Gastroesophageal sphincter (tissue), 3 donors: Measurements from ENCODE around the gene TMEM203.

ENCODE experiments used
- EP300 ChIP-seq: sonication (generic); formaldehyde crosslinking; IDR thresholded peaks from one replicate; pipeline ENCODE4 v1.6.1; 2017; ENCODE audit warnings: antibody characterized with exemption, mild to moderate bottlenecking
- POLR2A ChIP-seq, 2 donors: fragments of 450-650 bp; IDR thresholded peaks; one replicate each; pipeline ENCODE4 v1.6.1; 2017; ENCODE audit warnings: antibody characterized with exemption in 2 of 2, mild to moderate bottlenecking in 2 of 2, moderate library complexity in 1 of 2
- POLR2AphosphoS5 ChIP-seq: sonication (generic); formaldehyde crosslinking; IDR thresholded peaks from one replicate; pipeline ENCODE4 v1.6.1; 2017; ENCODE audit warnings: antibody characterized with exemption
- TF ChIP-seq, protein P1 (sequence below), 4 experiments: fragments of 200-600 bp in 2 of 4; fragments of 450-650 bp in 2 of 4; sonication (generic) in 1 of 4; IDR thresholded peaks; one replicate each; pipeline ENCODE4 v1.5.1; 2017 to 2019; ENCODE audit warnings: antibody characterized with exemption in 4 of 4, mild to moderate bottlenecking in 2 of 4, moderate library complexity in 2 of 4

DNA sequence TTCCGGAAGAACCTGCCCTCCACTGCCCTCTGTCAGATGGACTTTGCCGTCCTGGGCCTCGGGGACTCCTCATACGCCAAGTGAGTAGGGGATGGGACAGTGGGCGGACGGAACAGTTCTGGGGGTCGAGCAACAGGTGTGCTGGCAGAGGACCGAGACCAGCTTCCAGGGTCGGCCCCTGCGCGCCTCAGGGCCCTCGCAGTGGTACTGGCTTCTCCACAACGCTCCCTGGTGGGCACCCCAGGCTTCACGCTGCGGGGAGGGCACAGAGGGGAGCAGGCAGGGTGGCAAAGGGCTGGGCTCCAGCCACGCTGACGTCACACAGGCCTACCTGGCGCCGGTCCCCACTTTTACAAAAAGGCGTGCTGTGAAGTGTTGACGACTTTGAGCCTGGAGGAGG is 7.1 kb upstream of the TMEM203 start:
- no peak for TF ChIP-seq POLR2A (IDR thresholded peaks at IDR 0.05)
- TF ChIP-seq, protein P1, sequence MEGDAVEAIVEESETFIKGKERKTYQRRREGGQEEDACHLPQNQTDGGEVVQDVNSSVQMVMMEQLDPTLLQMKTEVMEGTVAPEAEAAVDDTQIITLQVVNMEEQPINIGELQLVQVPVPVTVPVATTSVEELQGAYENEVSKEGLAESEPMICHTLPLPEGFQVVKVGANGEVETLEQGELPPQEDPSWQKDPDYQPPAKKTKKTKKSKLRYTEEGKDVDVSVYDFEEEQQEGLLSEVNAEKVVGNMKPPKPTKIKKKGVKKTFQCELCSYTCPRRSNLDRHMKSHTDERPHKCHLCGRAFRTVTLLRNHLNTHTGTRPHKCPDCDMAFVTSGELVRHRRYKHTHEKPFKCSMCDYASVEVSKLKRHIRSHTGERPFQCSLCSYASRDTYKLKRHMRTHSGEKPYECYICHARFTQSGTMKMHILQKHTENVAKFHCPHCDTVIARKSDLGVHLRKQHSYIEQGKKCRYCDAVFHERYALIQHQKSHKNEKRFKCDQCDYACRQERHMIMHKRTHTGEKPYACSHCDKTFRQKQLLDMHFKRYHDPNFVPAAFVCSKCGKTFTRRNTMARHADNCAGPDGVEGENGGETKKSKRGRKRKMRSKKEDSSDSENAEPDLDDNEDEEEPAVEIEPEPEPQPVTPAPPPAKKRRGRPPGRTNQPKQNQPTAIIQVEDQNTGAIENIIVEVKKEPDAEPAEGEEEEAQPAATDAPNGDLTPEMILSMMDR (IDR thresholded peaks at IDR 0.05), result no peak
- TF ChIP-seq POLR2AphosphoS5, result no peak
- TF ChIP-seq EP300, result no peak
